Hematopoietic multipotent progenitor cell (in vitro differentiated cells): ENCODE measurements around the gene SEL1L3. TPM values are rescaled to one million over a fixed set of nuclear protein-coding genes. Genes with fewer than 3 reads are reported as not detected.
A peak's percentile ranks its signal among the peaks of the same experiment; 100 is the strongest.

ENCODE experiments used
- DNase-seq, 3 donors: peaks; one replicate each; pipeline ENCODE4 v3.0.0-alpha.2; 2011 to 2015; ENCODE audit warnings: low read depth in 2 of 3, low spot score in 2 of 3
- total RNA-seq: library from RNA; depleted of rRNA; stranded (reverse); fragments of >200 nt; gene quantifications from one replicate; pipeline ENCODE4 v1.2.3, GENCODE V29; 2012

Gene SEL1L3
- total RNA-seq, 1 donor = 31.8 TPM

DNA sequence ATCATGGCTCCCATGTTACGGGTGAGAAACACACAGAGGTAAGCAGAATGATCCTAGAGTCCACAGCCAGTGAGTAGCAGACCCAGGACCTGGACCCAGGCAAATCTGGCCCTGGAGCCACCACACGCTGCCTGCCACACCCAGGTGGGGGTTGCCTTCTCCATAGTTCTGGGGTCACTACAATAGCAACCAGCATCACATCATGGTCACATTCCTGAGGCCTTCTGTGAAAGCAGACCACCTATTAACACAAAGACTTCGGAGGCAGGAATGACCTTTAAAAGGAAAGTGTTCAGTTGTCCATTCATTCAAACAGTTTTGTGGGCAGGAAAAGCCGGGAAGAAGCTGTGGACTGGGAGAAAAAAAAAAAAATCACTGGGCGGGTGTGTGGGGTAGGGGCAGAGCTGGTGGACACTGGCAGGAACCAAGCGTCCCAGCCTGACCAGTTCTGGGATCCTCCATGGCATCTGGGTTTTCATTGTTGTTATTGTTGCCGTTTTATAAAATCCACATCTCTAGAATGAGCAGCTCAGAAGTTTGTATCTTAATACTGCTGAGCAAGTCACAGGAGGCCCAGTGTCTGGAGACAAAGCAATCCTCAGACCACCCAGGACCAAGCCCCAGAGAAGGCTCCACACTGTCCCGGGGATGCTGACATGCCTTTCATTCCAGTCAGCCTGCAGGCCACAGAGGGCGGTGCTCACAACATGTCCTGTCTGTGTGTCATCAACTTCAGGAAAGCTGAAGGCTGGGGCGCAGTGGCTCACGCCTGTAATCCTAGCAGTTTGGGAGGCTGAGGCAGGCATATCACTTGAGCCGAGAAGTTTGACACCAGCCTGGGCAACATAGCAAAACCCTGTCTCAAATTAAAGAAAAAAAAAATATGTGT lies 67.0 kb downstream of the SEL1L3 start:
- no peak for DNase-seq

DNA sequence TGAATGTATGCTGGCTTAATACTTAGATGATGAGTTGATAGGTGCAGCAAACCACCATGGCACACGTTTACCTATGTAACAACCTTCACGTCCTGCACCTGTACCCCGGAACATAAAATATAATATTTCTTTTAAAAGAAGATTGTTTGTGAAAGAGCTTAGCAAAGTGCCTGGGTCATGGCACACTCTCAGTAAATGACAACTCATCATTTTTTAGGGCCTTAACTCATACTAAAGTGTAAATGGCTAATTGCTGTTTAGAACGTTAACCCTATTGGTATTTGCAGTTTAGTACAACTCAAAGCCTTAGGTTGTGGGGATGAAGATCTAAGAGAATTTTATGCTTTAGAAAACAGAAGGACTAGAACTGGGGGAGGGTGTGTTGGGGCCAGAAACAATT lies 67.7 kb downstream of the SEL1L3 start:
- no peak for DNase-seq

DNA sequence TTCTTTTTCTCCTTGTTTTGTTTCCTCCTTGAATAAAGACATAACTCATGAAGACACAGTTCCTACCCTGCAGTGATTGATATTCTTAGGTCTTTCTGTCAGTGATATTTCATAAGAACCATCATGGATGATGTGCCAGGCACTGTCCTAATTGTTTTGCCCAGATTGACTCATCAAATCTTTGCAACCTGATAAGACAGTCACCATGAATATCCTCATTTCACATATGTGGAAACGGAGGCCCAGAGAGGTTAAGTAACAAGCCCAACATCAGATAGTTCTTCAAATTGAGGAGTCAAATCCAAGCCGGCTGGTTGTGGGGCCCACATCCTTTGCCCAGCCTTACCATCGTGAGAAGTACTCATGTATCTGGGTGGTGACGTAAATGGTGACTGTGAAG lies 69.9 kb downstream of the SEL1L3 start:
- DNase-seq = no peak

DNA sequence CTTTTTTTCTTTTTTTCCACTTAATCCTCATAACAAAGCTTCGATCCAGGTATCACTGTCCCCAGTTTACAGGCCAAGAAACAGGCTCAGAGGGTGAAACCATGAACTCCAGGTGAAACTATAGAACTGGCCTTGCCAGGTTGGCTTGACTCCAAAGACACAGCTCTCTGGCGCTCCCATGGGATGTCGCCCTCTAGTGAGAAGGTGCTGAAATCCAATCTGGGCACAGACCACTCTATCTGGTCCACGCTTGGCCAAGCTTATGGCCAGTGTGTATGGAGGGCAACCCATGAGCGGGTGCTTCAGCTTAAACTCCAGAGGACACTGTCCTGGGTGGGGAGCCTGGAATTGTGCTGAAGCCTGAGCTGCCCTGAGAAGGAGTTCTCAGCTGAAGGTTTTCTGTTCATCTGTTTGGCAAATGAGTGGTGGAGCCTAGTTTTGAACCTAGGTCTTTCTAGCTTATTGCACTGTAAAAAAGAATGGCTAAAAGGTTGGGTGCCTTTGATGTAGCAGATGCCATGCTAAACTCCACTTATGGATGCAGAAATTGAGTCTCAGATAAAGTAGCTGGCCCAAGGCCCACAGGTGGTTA lies 70.5 kb downstream of the SEL1L3 start:
- DNase-seq = peak in 2 of 3 donors; percentile 16

DNA sequence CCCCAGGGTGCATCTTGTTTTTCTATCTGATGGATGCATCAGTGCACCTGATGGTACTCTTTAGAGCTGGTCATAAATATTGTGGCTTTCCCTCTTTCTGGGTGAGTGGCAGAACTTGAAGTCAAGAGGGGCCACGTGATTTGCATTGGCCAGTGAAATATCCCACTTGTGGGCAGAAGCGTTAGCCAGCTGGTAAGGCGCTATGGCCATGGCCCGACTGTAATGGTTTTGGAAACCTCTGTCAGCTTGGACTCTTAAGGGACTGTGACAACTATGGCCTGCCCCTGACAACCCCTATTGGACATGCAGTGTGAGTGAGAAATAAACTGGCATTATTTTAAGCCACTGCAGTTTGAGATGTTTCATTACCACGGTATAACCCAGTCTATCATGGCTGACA lies 72.8 kb downstream of the SEL1L3 start:
- DNase-seq = no peak

DNA sequence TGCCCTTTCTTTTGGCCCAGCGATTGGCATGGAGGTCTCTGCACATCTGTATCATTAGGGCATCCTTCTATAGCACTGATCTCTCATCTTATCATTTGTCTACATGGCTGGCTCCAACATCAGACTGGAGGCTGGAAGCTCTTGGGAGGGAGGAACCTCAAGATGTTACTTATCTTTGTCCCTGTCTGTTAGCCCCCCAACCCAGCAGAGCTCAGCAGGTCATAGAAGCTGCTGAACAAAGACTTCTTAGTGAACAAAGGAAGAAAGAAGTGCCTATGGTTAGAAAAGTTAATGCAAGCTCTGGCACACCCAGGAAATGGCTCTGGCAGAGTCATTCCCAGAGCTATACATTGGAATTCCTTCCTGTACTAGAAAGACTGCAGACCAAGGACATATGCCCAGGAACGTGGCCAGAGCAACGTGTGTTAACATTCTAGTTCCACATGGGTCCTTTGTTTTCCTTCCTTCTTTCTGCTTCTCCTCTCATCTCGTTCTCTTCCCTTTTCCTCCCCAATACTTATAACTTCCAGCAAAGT lies 74.0 kb downstream of the SEL1L3 start:
- no peak for DNase-seq

DNA sequence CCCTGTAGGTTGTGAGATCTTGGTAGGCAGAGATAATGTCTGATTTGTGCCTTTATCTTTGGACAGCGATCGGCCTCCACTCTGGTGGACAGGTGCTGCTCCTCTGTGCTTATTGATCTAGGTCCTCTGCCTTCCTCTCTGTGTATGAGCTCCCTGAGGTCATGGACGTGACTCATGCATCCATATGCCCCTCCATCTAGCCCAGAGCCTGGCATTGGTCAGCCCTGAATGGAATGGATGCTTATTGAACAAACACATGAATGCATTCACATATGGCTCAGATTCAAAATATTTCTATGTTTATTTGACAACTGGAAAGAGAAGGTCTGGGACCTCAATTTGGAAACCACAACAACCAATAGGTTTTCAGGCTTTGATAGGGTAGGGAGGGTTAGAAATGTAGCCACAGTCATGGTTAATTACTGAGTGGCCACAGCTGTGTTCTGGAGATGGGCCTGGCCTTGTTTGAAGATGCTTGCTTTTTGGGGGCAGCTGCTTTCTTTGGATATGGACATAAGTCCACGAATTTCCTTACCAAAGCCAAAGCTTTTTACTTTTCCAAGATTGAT lies 76.2 kb downstream of the SEL1L3 start:
- no peak for DNase-seq

DNA sequence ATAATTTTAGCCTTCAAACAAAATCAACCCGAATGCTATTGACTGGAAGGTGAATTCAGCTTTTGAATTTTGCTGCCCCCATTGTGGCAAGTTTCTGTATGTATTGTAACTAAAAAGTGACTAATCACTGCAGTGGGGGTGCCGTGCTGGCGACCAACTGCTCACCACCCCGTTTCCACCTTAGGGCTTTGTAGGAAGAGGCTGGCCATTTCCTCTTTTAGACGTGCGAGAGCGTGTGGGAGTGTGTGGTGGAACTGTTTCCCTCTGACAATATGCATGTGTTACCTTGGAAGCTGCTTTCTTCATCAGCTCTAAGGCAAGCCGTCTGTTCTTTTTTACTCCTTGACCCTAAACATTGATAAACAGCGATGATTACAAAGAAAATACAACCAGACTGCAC lies 78.8 kb downstream of the SEL1L3 start:
- peak in 2 of 3 donors; percentile 33 to 67 for DNase-seq

DNA sequence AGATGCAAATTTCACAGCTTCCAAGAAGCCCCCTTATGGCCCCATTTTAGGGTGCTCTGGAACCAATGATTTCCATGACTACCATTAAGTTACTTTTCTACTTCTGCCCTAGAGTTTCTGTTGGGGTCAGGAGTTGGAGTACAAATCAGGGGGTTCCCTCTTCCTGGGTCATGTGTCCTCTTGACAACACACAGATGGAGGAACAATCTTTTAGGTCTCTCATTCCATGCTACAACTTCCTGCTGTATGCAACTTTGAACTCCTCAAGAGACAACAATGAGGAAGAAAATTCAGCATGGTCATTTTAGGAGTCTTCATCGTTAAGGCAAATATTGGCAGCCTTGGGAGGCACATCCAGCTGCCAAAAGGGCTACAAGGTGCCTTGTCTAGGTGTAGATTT lies 79.7 kb downstream of the SEL1L3 start:
- no peak for DNase-seq

DNA sequence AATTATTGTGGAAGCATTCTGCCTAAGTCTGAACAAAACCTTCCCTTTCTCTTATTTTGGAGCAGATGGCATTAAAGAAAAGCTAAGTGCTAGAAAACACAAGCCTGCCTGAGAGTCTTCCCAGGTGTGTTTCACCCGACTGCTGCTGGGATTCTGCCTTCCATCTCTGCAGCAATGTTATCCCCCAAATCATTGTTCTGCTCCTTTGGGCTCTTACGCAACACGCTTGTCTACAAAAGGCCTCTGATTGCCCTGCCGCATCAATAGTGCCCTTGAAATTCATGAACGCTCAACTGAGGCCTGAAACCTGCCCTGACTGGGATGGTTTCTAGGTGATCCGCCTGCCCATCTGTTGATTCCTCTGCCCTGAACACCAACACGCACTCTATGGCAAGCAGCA lies 80.3 kb downstream of the SEL1L3 start:
- DNase-seq = no peak

DNA sequence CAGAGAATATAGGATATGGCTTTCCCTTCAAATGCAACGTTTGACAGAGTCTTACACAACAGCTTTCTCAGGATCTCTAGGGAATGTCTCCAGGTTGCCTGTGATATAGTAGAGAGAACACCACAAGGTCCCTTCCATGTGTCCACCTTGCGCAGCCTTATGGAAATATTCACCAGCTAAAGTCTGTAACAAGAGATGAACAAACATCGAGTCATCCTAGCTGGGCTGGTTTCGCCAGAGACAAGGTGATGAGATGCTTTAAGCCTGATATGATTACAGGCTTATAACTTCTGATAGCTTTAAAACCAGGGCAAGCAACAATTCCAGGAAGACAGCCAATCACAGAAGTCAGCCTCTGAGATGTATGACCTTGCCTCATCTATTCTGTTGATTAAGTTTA lies 83.8 kb downstream of the SEL1L3 start:
- DNase-seq = no peak

DNA sequence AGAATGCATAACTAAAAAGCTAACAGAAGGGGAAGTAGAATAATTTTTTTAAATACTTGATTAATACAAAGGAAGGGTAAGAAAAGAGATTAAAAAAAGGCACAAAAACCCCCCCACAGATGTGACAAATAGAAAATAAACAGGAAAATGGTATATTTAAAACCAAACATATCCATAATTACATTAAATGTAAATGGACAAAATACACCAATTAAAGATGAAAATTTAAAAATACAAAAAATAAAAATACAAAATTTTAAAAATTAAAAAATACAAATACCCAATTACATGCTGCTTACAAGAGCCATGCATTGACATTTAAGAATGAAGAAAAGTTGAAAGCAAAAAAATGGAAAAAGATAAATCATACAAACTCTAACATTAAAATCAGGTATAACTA lies 86.0 kb downstream of the SEL1L3 start:
- no peak for DNase-seq

DNA sequence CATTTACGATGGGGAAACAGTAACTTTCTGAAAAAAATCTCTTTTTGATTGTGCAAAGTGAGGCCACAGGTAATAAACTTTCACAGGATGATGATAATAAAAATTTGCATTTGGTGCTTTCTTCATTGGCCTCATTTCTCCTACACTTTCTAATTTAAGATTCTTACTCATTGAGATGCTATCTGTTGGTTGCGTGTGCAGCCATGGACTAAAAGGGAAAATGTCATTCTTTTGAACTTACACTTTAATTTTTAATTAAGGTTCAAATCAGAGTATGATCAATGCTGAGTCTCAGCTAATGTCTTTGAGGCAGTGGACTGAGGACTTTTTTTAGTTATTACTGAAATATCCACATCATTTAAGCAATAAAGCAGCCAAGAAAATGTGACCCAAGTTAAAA lies 87.6 kb downstream of the SEL1L3 start:
- no peak for DNase-seq

DNA sequence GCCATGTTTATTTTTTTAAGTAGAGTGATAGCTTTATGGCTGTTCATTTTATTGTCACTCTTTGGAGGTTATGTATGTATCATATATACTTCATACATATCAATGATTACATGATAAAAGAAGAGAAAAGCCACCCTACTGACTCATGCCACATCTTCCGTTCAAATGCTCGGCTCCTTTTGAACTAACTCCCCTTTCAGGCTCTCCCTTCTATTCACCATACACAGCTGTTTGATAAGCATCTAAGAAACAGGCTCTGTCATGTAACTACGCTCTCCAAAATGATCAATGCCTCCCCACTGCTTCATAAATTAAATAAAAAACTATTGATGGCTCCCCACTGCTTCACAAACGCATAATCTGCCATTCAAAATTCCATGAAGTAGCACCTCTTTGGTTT lies 89.4 kb downstream of the SEL1L3 start:
- no peak for DNase-seq

DNA sequence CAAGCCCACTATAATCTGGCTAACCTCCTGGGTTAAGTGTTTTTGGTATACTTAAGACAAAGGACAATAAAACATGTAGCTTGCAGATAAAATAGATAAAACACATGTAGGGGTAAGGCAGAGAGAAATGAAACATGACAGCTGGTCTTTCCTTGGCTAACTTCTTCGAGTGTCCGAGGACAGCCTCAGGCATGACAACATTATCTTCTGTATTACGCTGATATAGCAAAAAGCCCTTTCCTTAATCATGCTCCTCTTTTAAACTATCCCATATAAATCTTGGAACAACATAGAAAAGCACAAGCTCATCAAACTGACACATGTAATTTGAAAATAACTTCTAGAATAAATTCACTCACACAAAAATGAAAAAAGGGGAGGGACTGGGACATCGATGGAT lies 91.1 kb downstream of the SEL1L3 start:
- DNase-seq = no peak

DNA sequence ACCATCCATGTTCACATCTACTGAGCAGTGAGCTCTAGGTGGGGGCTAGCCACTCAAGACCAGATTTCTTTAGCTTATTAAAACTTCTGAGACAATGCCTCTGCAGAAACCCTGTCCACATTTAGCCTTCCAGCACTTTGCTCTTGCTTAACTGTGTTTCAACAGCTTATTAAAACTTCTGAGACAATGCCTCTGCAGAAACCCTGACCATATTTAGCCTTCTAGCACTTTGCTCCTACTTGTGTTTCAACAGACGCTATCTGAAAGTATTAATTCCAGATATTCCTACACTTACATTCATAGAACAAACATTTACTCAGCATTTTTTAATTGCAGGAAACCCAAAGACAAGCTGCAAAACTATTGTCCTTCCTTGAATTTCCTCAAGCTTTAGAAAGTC lies 91.9 kb downstream of the SEL1L3 start:
- no peak for DNase-seq

DNA sequence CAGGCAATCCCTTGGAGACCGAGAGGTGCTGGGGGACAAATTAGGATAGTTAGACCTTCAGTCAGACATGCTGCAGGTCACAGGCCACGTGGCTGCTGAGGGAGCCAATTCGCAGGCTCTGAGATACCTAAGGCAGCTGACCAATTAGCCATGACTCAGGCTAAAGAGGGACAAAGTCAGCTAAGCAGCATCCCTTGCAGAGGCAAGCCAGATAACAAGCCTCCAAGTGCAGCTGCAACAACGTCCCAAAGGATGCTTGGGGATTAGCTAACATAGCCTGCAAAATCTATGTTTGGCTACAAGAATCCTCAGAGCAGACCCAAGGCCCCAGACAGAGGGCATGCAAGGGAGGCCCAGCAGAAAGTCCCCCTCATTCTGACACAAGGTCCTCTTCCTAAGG lies 93.5 kb downstream of the SEL1L3 start:
- no peak for DNase-seq

DNA sequence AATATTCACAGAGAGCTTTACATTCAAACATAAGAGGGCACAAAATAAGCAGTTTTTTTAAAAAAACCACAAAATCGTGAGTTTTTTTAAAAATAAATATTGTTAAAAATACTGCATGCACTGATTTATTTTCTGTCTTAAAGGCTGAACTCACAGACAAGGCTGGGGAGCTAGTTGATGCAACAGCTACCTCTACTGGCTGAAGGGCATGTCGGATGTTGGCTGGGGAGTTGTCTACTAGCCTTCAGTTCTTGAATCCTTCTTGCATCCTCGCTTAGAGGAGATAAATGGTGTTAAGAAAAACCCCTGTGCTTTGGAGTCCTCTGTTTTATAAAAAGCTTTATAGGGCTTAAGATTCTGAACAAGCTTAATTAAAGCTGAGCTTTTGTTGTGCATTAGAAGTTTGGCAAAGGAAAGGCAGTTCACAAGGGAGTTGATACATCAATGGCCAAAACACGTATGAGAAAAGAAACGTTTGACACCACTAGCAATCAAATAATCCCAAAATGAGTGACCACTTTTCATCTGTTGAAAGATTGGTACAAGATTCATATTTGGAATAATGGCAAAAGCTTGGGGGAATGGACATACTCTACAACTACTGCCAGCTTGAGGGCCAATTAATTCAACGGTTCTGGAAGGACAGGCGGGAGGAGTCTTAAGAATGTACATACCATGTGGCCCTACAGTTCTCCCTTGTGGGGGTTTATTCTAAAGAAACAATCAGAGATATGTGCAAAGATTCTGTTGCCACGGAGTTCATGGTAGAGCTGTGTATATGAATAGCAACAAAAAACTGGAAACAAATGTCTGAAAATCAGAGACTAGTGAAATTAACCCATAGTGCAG lies 94.7 kb downstream of the SEL1L3 start:
- peak in 2 of 3 donors; percentile 33 to 72 for DNase-seq

DNA sequence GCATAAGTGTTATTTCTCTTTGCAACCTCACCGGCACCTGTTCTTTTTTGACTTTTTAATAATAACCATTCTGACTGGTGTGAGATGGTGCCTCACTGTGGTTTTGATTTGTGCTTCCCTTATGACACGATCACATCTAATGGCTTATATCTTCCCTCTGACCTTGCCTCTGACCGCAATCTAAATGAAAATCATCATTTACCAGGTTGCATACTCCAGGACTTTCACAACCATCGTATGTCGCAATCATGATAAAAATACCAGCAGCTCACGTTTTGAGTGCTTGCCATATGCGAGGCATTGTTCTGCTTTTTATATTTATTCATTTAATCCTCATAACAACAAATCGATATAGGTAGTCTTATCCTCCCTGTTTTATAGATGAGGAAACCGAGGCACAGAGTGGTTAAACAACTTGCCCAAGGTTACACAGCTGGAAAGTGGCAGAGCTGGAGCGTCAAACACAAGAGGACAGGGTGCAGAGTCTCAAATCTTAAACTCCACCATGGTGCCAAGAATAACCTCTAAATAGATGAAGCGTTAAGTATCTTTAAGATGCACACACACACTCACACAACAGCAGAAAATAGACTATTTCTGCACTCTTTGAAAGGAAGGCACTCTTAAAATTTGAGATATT lies 102.2 kb downstream of the SEL1L3 start:
- DNase-seq = peak in 1 of 3 donors; percentile 8

DNA sequence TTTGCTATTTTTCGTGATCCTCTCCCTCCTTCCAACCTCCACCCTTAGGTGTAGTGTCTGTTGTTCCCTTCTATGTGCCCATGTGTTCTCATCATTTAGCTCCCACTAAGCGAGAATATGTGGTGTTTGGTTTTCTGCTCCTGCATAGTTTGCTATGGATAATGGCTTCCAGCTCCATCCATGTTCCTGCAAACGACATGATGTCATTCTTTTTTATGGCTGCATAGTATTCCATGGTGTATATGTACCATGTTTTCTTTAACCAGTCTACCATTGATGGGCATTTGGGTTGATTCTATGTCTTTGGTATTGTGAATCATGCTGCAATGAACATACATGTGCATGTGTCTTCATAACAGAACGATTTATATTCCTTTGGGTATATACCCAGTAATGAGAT lies 102.7 kb downstream of the SEL1L3 start:
- DNase-seq = no peak
